Measurements from ENCODE around the gene RRP7A. TPM values are rescaled to one million over a fixed set of nuclear protein-coding genes. Genes with fewer than 3 reads are reported as not detected.
"Not testable (repeated sequence)": the region's sequence is repeated elsewhere in the genome, so short reads cannot be mapped to it uniquely, and the experiment has no call there.

Gene RRP7A
- total RNA-seq, 1 donor from 2014 or later = 20.6 TPM

DNA sequence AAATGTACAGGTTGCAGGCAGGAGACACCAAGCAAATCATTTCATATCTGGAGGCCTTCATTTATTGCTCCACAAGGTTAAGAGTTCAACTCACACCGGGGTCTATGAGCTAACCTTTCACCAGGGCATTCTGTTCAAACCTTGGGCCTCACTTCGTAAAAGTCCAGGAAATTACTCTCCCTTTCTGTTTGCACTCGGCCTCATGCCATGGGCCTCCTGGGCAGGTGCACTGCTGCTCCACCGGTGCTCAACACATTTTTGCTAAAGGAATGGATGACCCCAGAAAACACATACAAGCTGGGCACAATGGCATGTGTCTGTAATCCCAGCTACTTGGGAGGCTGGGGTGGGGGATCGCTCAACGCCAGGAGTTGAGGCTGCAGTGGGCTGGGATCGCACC, 16.6 kb upstream of the RRP7A start:
- no peak for DNase-seq (ENCODE audit: extremely low spot score in 2 of 2)
- H3K4me3 ChIP-seq = no peak overlapping the region
- no peaks in the 10 kb centered on the region for H3K9me3 ChIP-seq
- intact Hi-C loops (cut with DNase I) = no loop called here
- TF ChIP-seq POLR2AphosphoS5 (IDR thresholded peaks at IDR 0.05; ENCODE audit: insufficient read depth in 1 of 2, low read depth in 1 of 2) (no peak), POLR2A (IDR thresholded peaks at IDR 0.05) (no peak)
- TF ChIP-seq, protein P1, sequence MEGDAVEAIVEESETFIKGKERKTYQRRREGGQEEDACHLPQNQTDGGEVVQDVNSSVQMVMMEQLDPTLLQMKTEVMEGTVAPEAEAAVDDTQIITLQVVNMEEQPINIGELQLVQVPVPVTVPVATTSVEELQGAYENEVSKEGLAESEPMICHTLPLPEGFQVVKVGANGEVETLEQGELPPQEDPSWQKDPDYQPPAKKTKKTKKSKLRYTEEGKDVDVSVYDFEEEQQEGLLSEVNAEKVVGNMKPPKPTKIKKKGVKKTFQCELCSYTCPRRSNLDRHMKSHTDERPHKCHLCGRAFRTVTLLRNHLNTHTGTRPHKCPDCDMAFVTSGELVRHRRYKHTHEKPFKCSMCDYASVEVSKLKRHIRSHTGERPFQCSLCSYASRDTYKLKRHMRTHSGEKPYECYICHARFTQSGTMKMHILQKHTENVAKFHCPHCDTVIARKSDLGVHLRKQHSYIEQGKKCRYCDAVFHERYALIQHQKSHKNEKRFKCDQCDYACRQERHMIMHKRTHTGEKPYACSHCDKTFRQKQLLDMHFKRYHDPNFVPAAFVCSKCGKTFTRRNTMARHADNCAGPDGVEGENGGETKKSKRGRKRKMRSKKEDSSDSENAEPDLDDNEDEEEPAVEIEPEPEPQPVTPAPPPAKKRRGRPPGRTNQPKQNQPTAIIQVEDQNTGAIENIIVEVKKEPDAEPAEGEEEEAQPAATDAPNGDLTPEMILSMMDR (IDR thresholded peaks at IDR 0.05) = no peak
- H3K4me1 ChIP-seq = no peaks in the 10 kb centered on the region
- no peak overlapping the region for H3K27ac ChIP-seq
- H3K36me3 ChIP-seq = no peaks in the 10 kb centered on the region
- H3K27me3 ChIP-seq = no peaks in the 10 kb centered on the region

DNA sequence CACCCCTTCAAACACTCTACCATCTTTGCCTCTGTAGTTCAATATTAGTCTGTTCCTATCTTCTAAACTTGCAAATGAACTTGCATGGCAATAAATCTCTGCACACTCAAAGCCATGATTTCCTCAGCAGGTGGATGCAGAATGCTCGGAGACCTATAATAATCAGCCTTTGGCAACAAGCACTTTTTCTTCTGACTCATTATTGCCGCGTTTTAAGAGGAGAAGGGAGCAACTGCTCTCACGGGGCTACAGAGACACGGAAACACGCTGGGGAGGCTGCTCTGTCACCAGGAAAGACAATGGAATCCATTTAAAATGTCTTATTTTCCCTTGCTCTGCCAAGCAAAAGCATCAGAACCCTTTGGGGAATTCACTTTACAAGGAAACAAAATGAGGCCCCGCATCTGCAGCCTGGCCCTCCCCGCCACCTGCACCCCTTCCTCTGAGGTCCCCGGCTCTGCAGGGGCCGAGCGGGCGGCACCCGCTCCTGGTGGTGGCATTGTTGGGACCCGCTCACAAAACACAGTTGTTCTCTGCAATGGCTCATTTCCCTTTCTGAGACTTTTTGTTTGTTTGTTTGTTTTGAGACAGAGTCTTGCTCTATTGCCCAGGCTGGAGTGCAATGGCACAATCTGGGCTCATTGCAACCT, 15.6 kb upstream of the RRP7A start:
- DNase-seq (ENCODE audit: extremely low spot score in 2 of 2); H3K9me3 ChIP-seq; intact Hi-C loops (cut with DNase I): not testable (repeated sequence)

DNA sequence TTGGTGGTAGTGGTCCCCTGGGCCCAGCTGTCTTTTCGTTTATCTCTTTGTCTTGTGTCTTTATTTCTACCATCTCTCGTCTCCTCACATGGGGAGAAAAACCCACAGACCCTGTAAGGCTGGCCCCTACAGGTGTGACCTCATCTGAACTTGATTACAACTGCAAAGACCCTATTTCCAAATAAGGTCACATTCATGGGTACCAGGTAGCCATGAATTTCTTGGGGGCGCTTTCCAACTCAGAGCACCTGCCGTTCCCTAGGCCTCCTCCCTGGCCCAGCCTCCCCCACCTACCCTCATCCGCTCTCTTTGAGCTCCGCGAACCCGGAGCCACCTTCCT, 14.0 kb upstream of the RRP7A start:
- Histone ChIP-seq H3K36me3 (no peaks in the 10 kb centered on the region), H3K27me3 (no peaks in the 10 kb centered on the region), H3K27ac (no peak overlapping the region), H3K4me1 (no peaks in the 10 kb centered on the region), H3K9me3 (no peaks in the 10 kb centered on the region), H3K4me3 (no peak overlapping the region)
- intact Hi-C loops (cut with DNase I) = no loop called here
- DNase-seq (ENCODE audit: extremely low spot score in 2 of 2) = no peak
- TF ChIP-seq POLR2A (IDR thresholded peaks at IDR 0.05) (no peak), POLR2AphosphoS5 (IDR thresholded peaks at IDR 0.05; ENCODE audit: insufficient read depth in 1 of 2, low read depth in 1 of 2) (no peak)
- TF ChIP-seq, protein P1 (IDR thresholded peaks at IDR 0.05) = no peak

More for the DNA sequence above, 15.6 kb upstream of the RRP7A start:
- not testable (repeated sequence) for H3K27me3 ChIP-seq, H3K36me3 ChIP-seq, H3K4me1 ChIP-seq, H3K4me3 ChIP-seq, H3K27ac ChIP-seq

DNA sequence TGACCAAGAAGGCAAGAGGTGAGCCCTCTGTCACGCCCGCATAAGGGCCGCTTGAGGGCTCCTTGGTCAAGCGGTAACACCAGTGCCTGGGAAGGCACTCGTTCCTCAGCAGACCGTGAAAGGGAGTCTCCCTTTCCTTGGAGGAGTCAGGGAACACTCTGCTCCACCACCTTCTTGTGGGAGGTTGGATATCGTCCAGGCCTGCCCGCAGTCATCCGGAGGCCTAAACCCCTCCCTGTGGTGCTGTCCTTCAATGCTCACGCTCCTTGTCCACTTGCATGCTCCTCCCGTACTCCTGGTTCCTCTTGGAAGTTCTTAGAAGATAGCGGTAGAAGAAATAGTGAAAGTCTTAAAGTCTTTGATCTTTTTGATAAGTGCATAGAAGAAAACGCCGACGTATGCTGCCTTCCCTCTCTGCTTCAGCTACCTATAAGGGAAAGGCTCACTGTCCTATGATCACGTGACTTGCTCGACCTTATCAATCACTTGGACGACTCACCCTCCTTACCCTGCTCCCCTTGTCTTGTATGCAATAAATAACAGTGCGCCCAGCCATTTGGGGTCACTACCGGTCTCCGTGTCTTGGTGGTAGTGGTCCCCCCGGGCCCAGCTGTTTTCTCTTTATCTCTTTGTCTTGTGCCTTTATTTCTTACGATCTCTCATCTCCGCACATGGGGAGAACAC, 11.9 kb upstream of the RRP7A start:
- H3K36me3 ChIP-seq; H3K4me3 ChIP-seq; H3K4me1 ChIP-seq; intact Hi-C loops (cut with DNase I); H3K27me3 ChIP-seq; DNase-seq (ENCODE audit: extremely low spot score in 2 of 2); H3K9me3 ChIP-seq; H3K27ac ChIP-seq: not testable (repeated sequence)

DNA sequence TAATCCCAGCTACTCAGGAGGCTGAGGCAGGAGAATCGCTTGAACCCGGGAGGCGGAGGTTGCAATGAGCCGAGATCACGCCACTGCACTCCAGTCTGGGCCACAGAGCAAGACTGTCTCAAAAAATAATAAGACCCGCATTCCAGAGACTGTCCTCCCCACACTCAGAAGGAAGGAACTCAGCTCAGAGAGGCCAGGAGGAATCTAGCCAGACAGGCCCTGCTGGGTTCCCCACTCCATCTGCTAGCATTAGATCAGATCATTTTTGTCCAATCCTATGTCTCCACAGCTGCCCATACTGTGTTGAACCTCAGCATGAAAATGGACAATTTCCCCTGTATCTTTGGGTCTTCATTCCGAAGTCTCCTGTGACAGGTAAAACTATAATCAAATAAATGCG, 9.8 kb upstream of the RRP7A start:
- H3K27ac ChIP-seq, H3K9me3 ChIP-seq: not testable (repeated sequence)

DNA sequence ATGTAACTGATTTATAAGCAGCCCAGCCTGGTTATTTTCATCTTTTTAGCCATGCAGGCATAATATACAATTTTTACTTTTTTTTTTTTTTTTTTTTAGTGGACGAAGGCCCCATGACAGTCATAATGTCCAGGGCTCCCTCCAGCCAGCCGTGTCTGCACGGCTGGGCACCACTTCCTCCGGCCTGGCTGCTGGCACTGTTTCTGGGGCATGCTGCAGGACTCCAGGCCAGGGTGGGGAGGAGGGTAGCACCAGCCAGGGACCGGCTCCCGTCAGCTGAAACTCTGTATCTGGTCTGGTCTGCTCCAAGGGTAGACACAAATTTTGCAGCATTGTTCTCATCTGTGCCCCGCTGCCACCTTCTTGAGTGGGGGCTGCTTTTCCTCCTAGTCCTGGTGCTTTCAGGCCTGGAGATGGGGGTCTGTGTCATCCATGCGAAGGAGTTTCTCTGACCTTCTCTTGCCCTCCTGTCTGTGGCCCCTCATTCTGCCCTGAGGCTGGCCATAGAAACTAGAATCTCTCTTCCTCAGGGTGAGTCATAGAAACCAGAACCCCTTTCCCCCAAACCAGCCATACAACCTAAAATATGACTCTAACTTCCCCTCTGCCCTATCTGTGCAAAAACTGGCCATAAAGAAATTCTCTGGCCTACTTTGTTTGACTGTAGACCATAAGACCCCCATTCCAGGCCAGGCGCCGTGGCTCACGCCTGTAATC, 9.2 kb upstream of the RRP7A start:
- Histone ChIP-seq H3K4me3 (no peak overlapping the region), H3K4me1 (no peaks in the 10 kb centered on the region), H3K27ac (no peak overlapping the region), H3K27me3 (no peaks in the 10 kb centered on the region), H3K36me3 (no peaks in the 10 kb centered on the region), H3K9me3 (no peaks in the 10 kb centered on the region)
- intact Hi-C loops (cut with DNase I) = no loop called here
- no peak for DNase-seq (ENCODE audit: extremely low spot score in 2 of 2)
- no peak for TF ChIP-seq POLR2A (IDR thresholded peaks at IDR 0.05)
- TF ChIP-seq, protein P1 (IDR thresholded peaks at IDR 0.05) = no peak
- no peak for TF ChIP-seq POLR2AphosphoS5 (IDR thresholded peaks at IDR 0.05; ENCODE audit: insufficient read depth in 1 of 2, low read depth in 1 of 2)

More for the DNA sequence above, 9.8 kb upstream of the RRP7A start:
- H3K36me3 ChIP-seq; H3K27me3 ChIP-seq; H3K4me1 ChIP-seq; DNase-seq (ENCODE audit: extremely low spot score in 2 of 2); intact Hi-C loops (cut with DNase I); H3K4me3 ChIP-seq: not testable (repeated sequence)

Data from vagina (tissue), 2 donors.